GM21381 (cell line): ENCODE data around the gene RAI1.

Experiments used
- ATAC-seq: cut with Tn5 transposase; IDR thresholded peaks from one replicate; pipeline ENCODE4 v1.9.1; 2021; ENCODE audit warnings: mild to moderate bottlenecking, moderate library complexity; ENCODE audit not compliant: unreplicated experiment

RAI1 gene

GRCh38 chr17:17728550-17729251, 47.4 kb downstream of the RAI1 start:
- no peak for ATAC-seq

- no peak for ATAC-seq
These were observed 48.5 kb downstream of the RAI1 start for GRCh38 chr17:17729620-17730249.

GRCh38 chr17:17730250-17730935, 49.1 kb downstream of the RAI1 start:
- ATAC-seq: no peak

GRCh38 chr17:17732444-17732843, 51.2 kb downstream of the RAI1 start:
- no peak for ATAC-seq

GRCh38 chr17:17732892-17733670, 51.8 kb downstream of the RAI1 start:
- ATAC-seq: no peak

- ATAC-seq: no peak
These were observed 55.2 kb downstream of the RAI1 start for GRCh38 chr17:17736205-17737183.

GRCh38 chr17:17737961-17738894, 57.0 kb downstream of the RAI1 start:
- ATAC-seq: no peak

GRCh38 chr17:17738901-17739300, 57.6 kb downstream of the RAI1 start:
- no peak for ATAC-seq

GRCh38 chr17:17739388-17740066, 58.3 kb downstream of the RAI1 start:
- ATAC-seq: no peak

GRCh38 chr17:17740615-17741348, 59.5 kb downstream of the RAI1 start:
- ATAC-seq: no peak

GRCh38 chr17:17741349-17742023, 60.2 kb downstream of the RAI1 start:
- no peak for ATAC-seq

- ATAC-seq: no peak
These were observed 60.9 kb downstream of the RAI1 start for GRCh38 chr17:17742133-17742621.

GRCh38 chr17:17742688-17743390, 61.6 kb downstream of the RAI1 start:
- no peak for ATAC-seq

- ATAC-seq: no peak
These were observed 62.3 kb downstream of the RAI1 start for GRCh38 chr17:17743391-17744112.

GRCh38 chr17:17744116-17744515, 62.9 kb downstream of the RAI1 start:
- ATAC-seq: no peak
